ENCODE data around the gene TREX2.

The TREX2 gene, protein sequence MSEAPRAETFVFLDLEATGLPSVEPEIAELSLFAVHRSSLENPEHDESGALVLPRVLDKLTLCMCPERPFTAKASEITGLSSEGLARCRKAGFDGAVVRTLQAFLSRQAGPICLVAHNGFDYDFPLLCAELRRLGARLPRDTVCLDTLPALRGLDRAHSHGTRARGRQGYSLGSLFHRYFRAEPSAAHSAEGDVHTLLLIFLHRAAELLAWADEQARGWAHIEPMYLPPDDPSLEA

GRCh38 chrX:153445856-153446635, at the start of gene TREX2:
TSS of gene TREX2 (minus strand) at chrX:153446056. CDS start at chrX:153445430, 626 bp downstream.
- no peak for DNase-seq

DNA sequence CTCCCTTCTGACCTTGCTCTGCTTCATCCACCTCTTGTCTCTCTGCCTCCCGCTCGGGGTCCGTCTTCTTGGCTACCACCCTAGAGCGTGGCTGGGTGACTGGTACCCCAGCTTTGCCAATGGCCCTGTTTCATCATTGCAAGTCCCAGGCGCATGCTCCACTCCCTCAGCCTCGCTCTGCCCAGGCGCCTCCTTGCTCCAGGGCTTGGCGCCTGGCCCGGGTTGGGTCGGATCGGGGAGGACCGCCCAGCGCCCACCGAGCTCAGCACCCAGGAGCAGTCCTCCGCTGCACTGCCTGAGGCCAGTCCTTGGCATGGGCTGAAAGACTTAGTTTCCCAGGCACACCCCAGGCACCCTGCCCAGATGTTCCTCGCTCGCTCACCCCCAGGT, 49.5 kb upstream of the TREX2 start:
- DNase-seq, result no peak

- DNase-seq, result no peak
Observed at GRCh38 chrX:153494541-153495361, 48.9 kb upstream of the TREX2 start, which contains the start of gene BGN. TSS of gene BGN (plus strand) at chrX:153494980. CDS start at chrX:153504632, 9,652 bp downstream.

- DNase-seq, result no peak
Observed at GRCh38 chrX:153494061-153494460, 48.2 kb upstream of the TREX2 start.

GRCh38 chrX:153493085-153493484, 47.2 kb upstream of the TREX2 start:
- DNase-seq, result no peak

DNA sequence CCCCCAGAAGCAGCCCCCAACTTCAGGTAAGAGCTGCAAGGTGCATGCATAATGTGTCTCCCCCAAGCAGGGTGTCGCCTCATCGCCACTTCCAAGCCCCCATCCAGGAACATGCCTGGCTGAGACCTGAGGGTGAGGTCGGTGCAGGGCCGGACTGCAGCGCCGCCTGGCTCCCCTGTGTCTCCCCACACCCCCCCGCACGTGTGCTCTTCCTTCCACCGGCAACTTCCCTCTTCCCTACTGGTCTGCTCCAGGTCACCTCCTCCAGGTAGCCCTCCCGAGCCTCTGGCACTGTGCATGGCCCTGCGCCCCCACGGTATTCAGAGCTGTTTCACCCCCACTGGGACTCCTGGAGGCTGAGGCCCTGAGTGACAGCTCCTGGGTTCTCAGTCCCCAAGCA, 46.7 kb upstream of the TREX2 start:
- no peak for DNase-seq

- DNase-seq, result no peak
Observed at GRCh38 chrX:153491918-153492317, 46.1 kb upstream of the TREX2 start.

GRCh38 chrX:153491351-153491914, 45.6 kb upstream of the TREX2 start:
- no peak for DNase-seq

DNA sequence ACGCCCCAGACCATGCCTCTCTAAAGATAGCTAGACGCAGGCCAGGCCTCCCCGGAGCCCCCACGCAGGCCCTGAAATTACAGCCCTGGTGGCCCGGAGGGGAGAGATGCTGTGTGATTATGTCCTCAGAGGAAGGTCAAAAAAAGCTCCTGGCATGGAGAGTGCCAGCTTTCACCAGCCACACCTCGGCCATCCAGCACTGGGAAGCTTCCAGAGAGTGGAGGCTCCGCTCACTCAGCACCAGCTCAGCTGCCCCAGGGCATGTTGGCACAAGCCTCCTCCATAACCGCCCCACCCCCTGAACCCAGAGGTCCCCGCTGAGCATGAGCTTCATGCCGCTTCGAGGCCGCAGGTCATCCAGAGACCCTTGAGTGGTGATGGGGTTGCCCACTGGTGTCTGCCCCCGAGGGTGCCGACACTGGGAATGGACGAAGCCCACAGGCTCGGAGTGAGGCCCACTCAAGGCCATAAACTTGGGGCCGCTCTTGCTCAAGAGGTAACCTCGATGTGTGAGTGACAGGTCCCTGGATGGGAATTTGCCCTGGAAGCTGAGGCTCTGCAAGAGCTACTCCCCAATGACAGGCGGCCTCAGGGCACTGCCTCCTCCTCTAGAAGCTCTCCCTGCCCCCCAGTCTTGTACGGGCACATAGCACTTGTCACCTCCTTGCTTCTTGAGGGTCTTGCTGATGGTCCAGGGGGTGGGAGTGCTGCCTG, 44.5 kb upstream of the TREX2 start:
- DNase-seq, result no peak

DNA sequence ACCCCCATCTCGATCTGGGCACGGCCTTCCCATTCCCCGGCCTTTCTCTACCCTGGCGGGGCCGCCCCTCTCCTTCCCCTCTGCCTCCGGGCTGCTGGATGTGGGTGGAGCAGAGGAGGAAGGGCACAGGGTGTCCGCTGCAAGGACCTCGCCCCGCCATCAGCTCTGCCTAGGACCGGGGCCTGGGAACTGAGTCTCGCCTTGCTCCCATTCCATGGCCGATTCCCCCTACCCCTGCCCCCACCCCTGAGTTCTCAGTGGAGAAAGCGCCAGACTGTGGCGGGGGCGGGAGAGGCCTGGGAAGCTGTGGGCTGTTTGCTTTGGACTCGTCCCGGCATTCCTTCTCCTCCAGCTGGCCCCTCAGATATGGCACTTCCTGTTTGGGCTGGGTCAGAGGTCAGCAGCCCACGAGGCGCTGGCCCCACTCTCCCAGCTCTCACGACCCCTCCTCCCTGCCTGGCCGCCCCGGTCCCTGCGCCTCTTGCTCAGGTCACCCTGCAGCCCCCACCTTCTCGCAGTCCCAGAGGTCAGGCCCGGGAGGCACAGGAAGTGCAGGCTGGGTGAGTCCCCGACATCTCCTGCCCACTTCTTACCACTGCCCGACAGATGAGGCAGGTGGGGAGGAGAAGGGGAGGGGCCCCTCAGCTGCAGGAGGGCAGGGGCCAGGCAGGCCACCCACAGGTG, 42.5 kb upstream of the TREX2 start:
- DNase-seq, result no peak

DNA sequence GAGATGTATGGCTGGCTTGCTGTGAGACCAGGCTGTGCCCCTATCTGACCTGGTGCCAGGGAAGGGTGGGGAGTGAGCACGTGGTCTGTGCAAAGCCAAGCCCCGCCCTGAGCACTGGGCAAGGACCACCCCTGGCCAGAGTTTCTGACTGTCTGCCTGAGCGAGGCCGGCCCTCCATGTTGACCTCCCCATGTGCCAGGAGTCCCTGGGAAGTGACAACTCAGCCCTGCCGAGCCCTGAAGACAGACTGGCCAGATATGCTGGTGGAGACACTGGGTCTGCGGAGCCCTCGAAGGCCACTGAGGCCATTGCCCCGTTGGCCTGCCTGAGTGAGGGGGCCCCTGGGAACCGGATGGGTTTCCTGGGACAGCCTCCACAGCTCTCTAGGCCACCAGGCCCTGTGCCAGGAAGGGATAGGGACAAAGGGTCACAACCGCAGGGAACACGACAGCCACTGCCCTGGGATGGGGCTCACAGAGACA, 41.8 kb upstream of the TREX2 start:
- DNase-seq, result no peak

GRCh38 chrX:153486171-153486570, 40.3 kb upstream of the TREX2 start:
- no peak for DNase-seq

DNA sequence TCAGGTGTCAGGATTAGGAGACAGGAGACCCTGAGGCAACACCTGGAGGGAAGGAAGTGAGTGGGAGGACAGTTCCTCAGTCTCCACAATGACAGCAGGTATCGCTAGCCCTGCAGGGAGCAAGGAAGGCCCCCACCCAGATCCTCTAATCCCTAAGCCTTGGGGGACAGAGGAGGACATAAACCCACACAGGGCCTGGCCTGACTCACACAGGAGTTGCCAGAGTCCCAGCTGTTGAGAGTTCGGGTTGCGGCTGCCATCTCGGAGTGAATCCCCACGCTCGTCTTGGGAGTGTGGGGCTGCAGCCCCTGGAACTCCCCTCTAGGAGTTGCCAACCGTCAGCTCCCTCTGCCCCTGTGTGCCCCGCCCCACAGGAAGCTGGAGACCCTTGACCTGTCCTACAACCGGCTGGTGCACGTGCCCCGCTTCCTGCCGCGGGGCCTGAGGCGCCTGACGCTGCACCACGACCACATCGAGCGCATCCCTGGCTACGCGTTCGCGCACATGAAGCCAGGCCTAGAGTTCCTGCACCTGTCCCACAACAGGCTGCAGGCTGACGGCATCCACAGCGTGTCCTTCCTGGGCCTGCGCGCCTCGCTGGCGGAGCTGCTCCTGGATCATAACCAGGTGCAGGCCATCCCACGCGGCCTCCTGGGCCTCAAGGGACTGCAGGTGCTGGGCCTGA, 39.7 kb upstream of the TREX2 start:
- no peak for DNase-seq

DNA sequence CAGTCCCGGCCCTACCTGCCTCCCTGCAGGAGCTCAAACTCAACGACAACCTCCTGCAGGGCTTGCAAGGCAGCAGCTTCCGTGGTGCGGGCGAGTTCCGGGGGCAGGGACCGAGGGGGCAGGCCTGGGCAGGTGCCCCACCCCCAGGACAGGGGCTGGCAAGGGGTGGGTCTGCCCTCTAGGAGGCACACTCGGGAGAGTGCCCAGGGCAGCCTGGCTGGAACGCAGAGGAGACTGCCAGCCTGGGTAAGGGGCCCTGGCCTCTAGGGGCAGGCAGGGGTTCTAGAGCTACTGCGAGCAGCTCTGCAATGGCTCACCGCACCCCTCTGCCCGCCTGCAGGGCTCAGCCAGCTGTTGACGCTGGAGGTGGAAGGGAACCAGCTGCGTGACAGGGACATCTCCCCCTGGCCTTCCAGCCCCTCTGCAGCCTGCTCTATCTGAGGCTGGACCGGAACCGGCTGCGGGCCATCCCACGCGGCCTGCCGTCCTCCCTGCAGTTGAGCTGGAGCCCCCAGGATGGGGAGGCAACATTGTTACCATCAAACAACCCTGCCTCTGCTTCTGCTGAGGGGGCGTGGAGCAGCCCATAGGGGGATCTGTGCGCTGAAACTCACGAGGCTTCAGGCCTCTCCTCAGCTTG, 36.6 kb upstream of the TREX2 start:
- no peak for DNase-seq

GRCh38 chrX:153481043-153481442, 35.2 kb upstream of the TREX2 start:
- no peak for DNase-seq

DNA sequence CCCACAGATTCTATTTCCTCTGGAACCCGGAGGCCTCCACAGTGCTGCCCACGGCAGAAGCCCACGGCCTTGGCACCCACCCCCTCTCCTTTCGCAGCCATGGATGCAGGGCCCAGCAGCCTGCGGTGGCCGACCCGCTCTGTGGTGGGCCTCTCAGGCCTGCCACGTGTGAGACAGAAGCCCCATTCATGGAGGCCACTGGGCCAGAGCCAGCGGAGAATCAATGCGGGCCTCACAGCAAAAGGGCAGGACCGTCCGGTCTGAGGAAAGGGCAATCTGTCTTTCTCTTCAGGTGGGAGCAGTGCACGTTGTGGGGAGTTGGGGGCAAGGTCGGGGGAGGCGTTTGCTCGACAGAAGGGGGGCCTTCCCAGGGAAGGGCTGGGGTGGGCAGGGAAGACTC, 32.9 kb upstream of the TREX2 start:
- no peak for DNase-seq

DNA sequence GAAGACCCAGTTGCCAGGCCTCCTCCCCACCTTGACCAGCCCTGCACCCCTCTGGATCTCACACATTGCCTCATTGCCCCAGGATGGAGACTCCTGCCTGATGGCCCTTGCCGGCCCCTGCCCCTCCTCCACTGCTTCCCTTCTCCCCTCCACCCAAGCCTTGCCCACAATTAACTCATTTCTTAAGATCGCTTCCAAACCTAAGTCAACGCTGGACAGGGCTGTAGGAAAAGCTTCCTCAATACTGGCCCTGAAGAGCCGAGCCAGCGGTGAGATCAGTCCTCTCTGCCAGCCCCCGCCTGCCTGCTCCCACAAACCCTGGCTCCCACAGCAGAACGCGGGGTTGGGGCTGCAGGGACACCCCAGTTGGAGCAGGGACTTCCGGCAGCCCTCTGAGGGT, 32.0 kb upstream of the TREX2 start:
- DNase-seq, result no peak

DNA sequence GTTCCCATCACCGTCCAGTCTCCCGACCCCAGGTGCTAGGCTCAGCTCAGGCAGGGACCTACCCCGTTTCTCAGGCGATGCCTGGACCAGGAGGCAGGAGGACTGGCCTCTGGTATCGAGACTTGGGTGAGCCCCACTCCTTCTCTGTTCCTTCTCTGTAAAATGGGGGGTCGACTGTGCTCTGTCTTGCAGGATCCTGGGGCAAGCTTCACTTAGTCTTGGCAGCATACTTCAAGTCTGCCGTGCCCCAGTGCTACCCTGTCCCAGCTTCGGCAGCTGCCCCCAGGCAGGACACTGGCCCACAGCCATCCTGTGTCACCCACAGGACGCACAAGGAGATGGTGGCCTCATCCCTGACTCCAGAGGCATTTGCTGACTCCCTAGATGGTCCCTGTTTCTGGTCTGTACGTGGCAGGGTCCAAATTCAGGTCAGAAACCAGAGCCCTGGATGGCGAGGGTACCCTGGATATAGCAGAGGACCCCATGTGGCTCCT, 31.6 kb upstream of the TREX2 start:
- no peak for DNase-seq

- DNase-seq, result no peak
Observed at GRCh38 chrX:153476666-153477363, 31.0 kb upstream of the TREX2 start.

GRCh38 chrX:153475751-153476281, 30.0 kb upstream of the TREX2 start:
- no peak for DNase-seq
